Fibroblast of the conjunctiva (primary cell): ENCODE measurements around the gene KNG1.
"Not testable (repeated sequence)": the region's sequence is repeated elsewhere in the genome, so short reads cannot be mapped to it uniquely, and the experiment has no call there.

ENCODE experiments used
- DNase-seq: peaks from one replicate; pipeline ENCODE4 v3.0.0-alpha.2; 2010; ENCODE audit warnings: low read depth

KNG1 gene

GRCh38 chr3:186710694-186711093 lies 6.5 kb upstream of the KNG1 start:
- DNase-seq, result not testable (repeated sequence)

GRCh38 chr3:186713499-186713898 lies 3.7 kb upstream of the KNG1 start:
- no peak for DNase-seq

- DNase-seq, result no peak
Observed at GRCh38 chr3:186719945-186720739, 3.0 kb downstream of the KNG1 start.

- no peak for DNase-seq
Observed at GRCh38 chr3:186722457-186722856, 5.3 kb downstream of the KNG1 start.

- no peak for DNase-seq
Observed at GRCh38 chr3:186724911-186725310, 7.8 kb downstream of the KNG1 start.

GRCh38 chr3:186732169-186732766 lies 15.1 kb downstream of the KNG1 start:
- DNase-seq, result no peak

GRCh38 chr3:186742618-186743380 lies 25.6 kb downstream of the KNG1 start:
- no peak for DNase-seq

GRCh38 chr3:186743666-186744065 lies 26.5 kb downstream of the KNG1 start:
- no peak for DNase-seq

GRCh38 chr3:186746008-186746407 lies 28.8 kb downstream of the KNG1 start:
- DNase-seq, result no peak

GRCh38 chr3:186750316-186750715 lies 33.2 kb downstream of the KNG1 start:
- no peak for DNase-seq

GRCh38 chr3:186751480-186751879 lies 34.3 kb downstream of the KNG1 start:
- no peak for DNase-seq

- DNase-seq, result no peak
Observed at GRCh38 chr3:186754006-186754405, 36.8 kb downstream of the KNG1 start.

GRCh38 chr3:186754871-186755270 lies 37.7 kb downstream of the KNG1 start:
- no peak for DNase-seq

- DNase-seq, result no peak
Observed at GRCh38 chr3:186757214-186757613, 40.1 kb downstream of the KNG1 start.

GRCh38 chr3:186757686-186758220 lies 40.6 kb downstream of the KNG1 start:
- no peak for DNase-seq

- no peak for DNase-seq
Observed at GRCh38 chr3:186759231-186759930, 42.2 kb downstream of the KNG1 start.

GRCh38 chr3:186760141-186760833 lies 43.1 kb downstream of the KNG1 start:
- no peak for DNase-seq

- DNase-seq, result no peak
Observed at GRCh38 chr3:186760897-186761447, 43.8 kb downstream of the KNG1 start.

GRCh38 chr3:186772281-186772694 lies 55.1 kb downstream of the KNG1 start:
- DNase-seq, result no peak

GRCh38 chr3:186772701-186773417 lies 55.7 kb downstream of the KNG1 start:
- DNase-seq, result no peak
